ENCODE results near the gene C2CD2. TPM values are rescaled to one million over a fixed set of nuclear protein-coding genes. Genes with fewer than 3 reads are reported as not detected.

The C2CD2 gene
- total and polyA plus RNA-seq, 10 of the 15 experiments (the other 5 are each of a cell fraction or from before 2014, with no cell fraction given): 2.2 to 30.9 (median 9.9) TPM

DNA sequence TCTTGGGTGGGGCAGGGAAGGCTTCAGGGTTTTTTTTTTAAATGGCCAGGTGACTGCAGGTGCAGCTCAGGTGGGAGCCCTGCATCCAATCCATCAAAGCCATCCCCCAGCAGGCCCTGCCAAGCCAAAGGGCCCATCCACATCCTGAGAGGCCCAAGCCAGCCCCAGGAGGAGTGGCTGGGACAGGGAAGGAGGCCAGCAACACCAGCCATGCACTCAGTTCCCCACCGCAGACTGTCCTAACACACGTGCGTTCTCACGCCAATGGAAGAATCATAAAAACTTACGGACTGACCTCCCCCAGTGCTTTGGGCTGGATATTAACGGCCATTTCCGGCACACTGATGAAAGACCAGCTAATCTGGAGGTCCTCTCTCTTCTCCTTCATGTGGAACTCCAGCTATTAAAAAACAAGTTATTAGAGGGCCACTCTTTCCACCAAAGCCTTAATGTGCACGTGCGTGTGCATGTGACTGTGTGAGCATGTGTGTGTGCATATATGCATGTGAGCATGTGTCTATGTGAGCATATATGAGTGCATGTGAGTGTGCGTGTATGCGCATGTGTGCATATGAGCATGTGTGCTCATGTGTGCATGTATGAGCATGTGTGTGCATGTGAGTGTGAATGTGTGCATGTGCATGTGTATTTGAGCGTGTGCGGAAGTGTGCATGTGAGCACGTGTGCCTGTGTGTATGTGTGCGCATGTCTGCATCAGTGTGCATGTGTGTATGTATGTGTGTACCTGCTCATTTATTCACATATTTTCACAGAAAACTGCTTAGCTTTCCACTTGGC is 35.1 kb downstream of the C2CD2 start (continued):
- TF ChIP-seq BCL3 (IDR thresholded peaks at IDR 0.05; ENCODE audit: borderline replicate concordance, insufficient read depth, low read depth, low read length, poor library complexity, severe bottlenecking): peak; percentile 98
- TF ChIP-seq, protein P1, sequence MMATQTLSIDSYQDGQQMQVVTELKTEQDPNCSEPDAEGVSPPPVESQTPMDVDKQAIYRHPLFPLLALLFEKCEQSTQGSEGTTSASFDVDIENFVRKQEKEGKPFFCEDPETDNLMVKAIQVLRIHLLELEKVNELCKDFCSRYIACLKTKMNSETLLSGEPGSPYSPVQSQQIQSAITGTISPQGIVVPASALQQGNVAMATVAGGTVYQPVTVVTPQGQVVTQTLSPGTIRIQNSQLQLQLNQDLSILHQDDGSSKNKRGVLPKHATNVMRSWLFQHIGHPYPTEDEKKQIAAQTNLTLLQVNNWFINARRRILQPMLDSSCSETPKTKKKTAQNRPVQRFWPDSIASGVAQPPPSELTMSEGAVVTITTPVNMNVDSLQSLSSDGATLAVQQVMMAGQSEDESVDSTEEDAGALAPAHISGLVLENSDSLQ (IDR thresholded peaks at IDR 0.05): no peak

GRCh38 chr21:41917531-41917930 is 36.3 kb downstream of the C2CD2 start:
- H3K9ac ChIP-seq (ENCODE audit: control insufficient read depth, insufficient read depth, low read length): no peak overlapping the region
- no peaks in the 10 kb centered on the region for H4K20me1 ChIP-seq (ENCODE audit: control insufficient read depth, insufficient read depth)
- SMC1A ChIA-PET (ENCODE audit: uncharacterized antibody, unreplicated experiment): interaction anchor here (0.6 to 1.2 kb wide), 2 partner anchors 11 to 50 kb away, joined by 3 read pairs; no protein-coding TSS in a partner anchor
- no peaks in the 10 kb centered on the region for H3K9me3 ChIP-seq (replicated peaks; ENCODE audit: control insufficient read depth, insufficient read depth, low read length)
- H3K4me3 ChIP-seq: no peak overlapping the region
- ATAC-seq (no peak), DNase-seq (ENCODE audit: low read depth, low spot score) (no peak), FAIRE-seq (no peak)
- H3K36me3 ChIP-seq (ENCODE audit: control insufficient read depth in 2 of 2, insufficient read depth in 2 of 2, low read length in 1 of 2): peaks cover 18 to 21% of the 10 kb centered on the region in 2 experiments
- RAD21 ChIA-PET (ENCODE audit: unreplicated experiment): interaction anchor here (1.0 kb wide), 1 partner anchor 101 kb away, joined by 4 read pairs; no protein-coding TSS in a partner anchor
- H3K4me2 ChIP-seq (ENCODE audit: control insufficient read depth, insufficient read depth): no peak overlapping the region
- in situ Hi-C loops (cut with MboI): no loop called here
- peaks cover 16% of the 10 kb centered on the region for H3K4me1 ChIP-seq (ENCODE audit: control insufficient read depth, insufficient read depth, low read length)
- CTCF ChIA-PET: interaction anchor here (0.6 to 1.0 kb wide), 3 partner anchors 8 to 200 kb away, joined by 3 to 5 read pairs (median 3); no protein-coding TSS in a partner anchor
- 89% methylated on average over 4 of the region's 4 CpGs for WGBS (ENCODE audit: insufficient coverage, insufficient replicate concordance, low lambda C conversion rate, missing lambda C conversion rate)
- POLR2A ChIA-PET: interaction anchor here (0.6 kb wide), 1 partner anchor 11 kb away, joined by 5 read pairs; no protein-coding TSS in a partner anchor
- H3K79me2 ChIP-seq (ENCODE audit: control insufficient read depth, insufficient read depth, low read length): peaks cover 7% of the 10 kb centered on the region
- no peak overlapping the region for H2AFZ ChIP-seq (ENCODE audit: control insufficient read depth, low read depth, low read length)
- intact Hi-C loops (cut with micrococcal nuclease; ENCODE audit: unreplicated experiment): no loop called here
- BruUV-seq (replicated peaks): no TSS peak
- no peak overlapping the region for H3K27ac ChIP-seq (ENCODE audit: control insufficient read depth, insufficient read depth)
- no peaks in the 10 kb centered on the region for H3K27me3 ChIP-seq (replicated peaks in 1 of 2; ENCODE audit: control insufficient read depth in 2 of 2, insufficient read depth in 2 of 2, low read length in 1 of 2)
- TF ChIP-seq YBX1 (IDR thresholded peaks at IDR 0.05): no peak
- TF ChIP-seq ZBED1 (IDR thresholded peaks at IDR 0.05; ENCODE audit: borderline replicate concordance): no peak
- no peak for TF ChIP-seq RCOR1 (conservative IDR thresholded peaks at IDR 0.05; ENCODE audit: low read depth, low read length)
- no peak for TF ChIP-seq HCFC1 (IDR thresholded peaks at IDR 0.05; ENCODE audit: low read length)
- TF ChIP-seq TCF3 (IDR thresholded peaks at IDR 0.05; ENCODE audit: borderline replicate concordance, insufficient read depth, low read depth, low read length): no peak
- TF ChIP-seq RFX5 (IDR thresholded peaks at IDR 0.05; ENCODE audit: low read depth, low read length): no peak
- TF ChIP-seq, protein P2, sequence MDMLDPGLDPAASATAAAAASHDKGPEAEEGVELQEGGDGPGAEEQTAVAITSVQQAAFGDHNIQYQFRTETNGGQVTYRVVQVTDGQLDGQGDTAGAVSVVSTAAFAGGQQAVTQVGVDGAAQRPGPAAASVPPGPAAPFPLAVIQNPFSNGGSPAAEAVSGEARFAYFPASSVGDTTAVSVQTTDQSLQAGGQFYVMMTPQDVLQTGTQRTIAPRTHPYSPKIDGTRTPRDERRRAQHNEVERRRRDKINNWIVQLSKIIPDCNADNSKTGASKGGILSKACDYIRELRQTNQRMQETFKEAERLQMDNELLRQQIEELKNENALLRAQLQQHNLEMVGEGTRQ (IDR thresholded peaks at IDR 0.05; ENCODE audit: borderline replicate concordance, low read depth, low read length): no peak
- TF ChIP-seq, protein P3, sequence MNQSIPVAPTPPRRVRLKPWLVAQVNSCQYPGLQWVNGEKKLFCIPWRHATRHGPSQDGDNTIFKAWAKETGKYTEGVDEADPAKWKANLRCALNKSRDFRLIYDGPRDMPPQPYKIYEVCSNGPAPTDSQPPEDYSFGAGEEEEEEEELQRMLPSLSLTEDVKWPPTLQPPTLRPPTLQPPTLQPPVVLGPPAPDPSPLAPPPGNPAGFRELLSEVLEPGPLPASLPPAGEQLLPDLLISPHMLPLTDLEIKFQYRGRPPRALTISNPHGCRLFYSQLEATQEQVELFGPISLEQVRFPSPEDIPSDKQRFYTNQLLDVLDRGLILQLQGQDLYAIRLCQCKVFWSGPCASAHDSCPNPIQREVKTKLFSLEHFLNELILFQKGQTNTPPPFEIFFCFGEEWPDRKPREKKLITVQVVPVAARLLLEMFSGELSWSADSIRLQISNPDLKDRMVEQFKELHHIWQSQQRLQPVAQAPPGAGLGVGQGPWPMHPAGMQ (IDR thresholded peaks at IDR 0.05; ENCODE audit: borderline replicate concordance): no peak
- TF ChIP-seq SREBF1 (IDR thresholded peaks at IDR 0.05; ENCODE audit: low read length): no peak
- TF ChIP-seq, protein P4, sequence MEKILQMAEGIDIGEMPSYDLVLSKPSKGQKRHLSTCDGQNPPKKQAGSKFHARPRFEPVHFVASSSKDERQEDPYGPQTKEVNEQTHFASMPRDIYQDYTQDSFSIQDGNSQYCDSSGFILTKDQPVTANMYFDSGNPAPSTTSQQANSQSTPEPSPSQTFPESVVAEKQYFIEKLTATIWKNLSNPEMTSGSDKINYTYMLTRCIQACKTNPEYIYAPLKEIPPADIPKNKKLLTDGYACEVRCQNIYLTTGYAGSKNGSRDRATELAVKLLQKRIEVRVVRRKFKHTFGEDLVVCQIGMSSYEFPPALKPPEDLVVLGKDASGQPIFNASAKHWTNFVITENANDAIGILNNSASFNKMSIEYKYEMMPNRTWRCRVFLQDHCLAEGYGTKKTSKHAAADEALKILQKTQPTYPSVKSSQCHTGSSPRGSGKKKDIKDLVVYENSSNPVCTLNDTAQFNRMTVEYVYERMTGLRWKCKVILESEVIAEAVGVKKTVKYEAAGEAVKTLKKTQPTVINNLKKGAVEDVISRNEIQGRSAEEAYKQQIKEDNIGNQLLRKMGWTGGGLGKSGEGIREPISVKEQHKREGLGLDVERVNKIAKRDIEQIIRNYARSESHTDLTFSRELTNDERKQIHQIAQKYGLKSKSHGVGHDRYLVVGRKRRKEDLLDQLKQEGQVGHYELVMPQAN (conservative IDR thresholded peaks at IDR 0.05): no peak

All from GM12878 (cell line).